DMS153 treated with DMSO at 0.1 percent for 48 hours (cell line): ENCODE measurements around the gene VSTM2B.
"Not testable (repeated sequence)": the region's sequence is repeated elsewhere in the genome, so short reads cannot be mapped to it uniquely, and the experiment has no call there.

Source experiments
- DNase-seq: peaks from one replicate; lab custom pipeline; 2025; ENCODE audit not compliant: unreplicated experiment; lab: John Stamatoyannopoulos, UW

The VSTM2B gene

DNA sequence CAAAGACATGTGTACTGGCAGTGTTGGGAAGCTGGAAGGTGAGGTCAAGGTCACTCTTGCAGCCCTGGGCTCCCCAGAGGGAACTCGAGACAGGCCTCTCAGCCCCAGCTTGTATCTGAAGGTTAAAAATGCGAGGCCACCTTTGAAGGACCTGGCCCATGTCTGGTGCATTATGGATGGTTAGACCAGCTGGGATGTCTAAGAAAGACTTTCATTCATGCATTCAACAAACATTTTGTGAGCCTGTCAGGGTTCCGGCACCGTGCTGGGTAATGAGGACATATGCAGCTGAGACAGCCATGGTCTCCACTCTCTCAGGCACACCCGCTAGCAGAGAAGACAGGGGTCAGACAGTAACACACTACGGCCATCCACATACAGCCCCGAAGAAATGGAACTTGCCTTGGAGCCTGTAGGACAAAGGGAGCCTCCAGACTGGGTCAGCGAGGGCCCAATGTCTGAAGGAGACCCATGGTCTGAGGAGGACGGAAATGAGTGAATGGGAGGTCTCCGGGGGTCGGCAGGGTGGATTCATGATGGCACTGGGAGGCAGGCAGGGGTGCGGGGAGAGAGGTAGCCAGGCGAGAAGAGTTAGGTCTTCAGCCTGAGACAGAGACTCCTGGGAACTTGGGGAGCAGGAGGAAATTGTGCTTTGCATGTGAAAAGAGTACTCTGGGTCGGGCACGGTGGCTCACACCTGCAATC, 19.0 kb downstream of the VSTM2B start:
- DNase-seq = no peak

GRCh38 chr19:29545447-29545846, 19.7 kb downstream of the VSTM2B start:
- DNase-seq = not testable (repeated sequence)

- DNase-seq = no peak
Observed at GRCh38 chr19:29545866-29546582, 20.2 kb downstream of the VSTM2B start.

- DNase-seq = no peak
Observed at GRCh38 chr19:29546583-29547190, 20.9 kb downstream of the VSTM2B start.

DNA sequence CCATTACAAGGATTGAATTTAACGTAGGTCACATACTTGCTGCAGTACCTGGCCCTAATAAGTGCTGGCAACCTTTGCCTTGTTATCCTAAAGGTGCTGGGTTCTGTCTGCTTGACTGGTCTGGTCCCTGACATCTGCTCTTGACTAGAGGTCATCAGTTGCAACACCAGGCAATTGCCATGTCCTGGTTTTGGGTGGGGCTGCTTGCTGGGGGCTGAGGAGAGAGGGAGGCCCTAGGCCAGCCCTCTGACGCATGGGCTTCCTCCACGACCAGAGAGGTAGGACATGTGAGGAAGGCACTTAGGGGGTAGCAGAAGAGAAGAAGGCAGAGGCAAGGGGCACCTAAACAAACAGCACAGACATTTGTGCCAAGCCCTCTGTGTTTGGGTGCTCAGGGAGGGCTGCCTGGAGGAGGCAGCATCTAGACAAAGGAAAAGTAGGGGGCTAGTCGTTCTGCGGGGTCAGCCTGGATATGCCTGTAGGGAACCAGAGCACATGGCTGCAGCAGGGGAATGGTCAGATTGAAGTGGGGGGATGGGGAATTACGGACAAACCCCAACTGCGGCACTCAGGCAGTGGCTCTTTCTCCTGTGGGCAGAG, 21.7 kb downstream of the VSTM2B start:
- no peak for DNase-seq

DNA sequence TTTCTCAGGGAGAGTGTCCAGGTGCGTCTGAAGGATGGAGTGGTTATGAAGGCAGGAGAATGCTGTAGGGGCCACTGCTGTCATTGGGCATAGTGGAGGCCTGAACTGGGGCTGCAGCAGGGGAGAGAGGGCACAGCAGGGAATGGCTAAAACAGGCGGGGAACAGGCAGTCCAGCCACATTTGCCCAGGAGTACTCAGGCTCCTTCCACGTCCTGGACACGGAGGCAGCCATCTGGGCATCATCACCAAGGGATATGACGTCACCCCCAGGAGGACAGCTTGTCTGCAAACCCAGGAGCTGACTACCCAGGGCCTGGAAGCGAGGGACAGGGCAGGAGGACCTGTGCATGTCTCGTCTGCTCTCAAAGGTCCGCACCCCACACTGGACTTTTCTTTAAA, 22.2 kb downstream of the VSTM2B start:
- no peak for DNase-seq

- no peak for DNase-seq
Observed at GRCh38 chr19:29548483-29549085, 22.8 kb downstream of the VSTM2B start.

- no peak for DNase-seq
Observed at GRCh38 chr19:29549105-29550070, 23.6 kb downstream of the VSTM2B start.

GRCh38 chr19:29550896-29551295, 25.1 kb downstream of the VSTM2B start:
- DNase-seq = no peak

DNA sequence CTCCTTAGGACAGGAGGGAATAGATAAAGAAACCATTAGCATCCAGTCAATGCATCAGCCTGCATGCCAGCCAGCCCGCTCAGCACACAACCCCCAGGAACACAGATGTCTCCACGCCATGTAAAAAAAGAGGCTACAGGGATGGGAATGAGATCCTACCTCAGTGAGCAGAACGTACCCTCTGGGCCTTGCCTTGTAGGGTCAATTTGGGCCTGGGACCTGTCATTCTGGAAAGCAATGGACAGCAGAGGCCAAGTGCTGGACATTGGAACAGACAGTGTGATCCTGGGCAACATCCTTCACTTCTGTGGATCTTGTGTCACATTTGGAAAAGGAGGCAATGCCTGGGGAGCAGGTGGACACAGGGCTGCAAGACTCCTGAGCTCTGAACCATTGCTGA, 26.0 kb downstream of the VSTM2B start:
- no peak for DNase-seq

DNA sequence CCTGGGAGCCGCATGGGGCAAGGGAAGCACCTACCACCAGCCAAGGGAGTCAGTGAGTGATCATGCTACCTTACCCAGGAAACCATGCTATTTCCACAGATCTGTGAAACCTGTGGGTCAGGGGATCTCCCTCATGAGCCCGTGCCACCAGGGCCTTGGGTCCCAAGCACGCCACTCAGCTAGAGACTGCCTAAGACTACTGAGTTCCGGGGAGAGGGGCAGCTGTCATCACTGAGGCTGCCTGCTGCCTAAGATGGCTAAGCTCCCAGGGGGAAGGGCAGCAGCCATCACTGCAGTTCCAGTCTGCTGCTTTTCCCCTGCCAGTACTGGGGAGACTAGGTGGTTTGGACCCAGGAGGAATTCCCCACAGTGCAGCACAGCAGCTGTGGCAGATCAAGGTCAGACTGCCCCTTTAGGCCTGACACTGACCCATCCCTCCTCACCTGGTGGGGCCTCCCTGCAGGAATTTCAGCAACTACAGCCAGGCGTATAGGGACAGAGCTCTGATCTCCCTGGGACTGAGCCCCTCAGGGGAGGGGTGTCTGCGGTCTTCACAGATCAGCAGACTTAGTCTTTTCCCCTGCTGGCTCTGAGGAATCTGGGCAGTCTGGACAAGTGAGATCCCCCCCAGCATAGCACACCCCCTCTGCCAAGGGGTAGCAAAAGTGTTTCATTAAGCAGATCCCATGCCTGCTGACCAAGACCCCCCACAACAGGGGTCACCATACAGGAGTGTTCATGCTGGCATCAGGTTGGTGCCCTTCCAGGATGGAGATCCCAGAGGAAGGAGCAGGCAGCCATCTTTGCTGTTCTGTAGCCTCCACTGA, 26.9 kb downstream of the VSTM2B start:
- DNase-seq = no peak

DNA sequence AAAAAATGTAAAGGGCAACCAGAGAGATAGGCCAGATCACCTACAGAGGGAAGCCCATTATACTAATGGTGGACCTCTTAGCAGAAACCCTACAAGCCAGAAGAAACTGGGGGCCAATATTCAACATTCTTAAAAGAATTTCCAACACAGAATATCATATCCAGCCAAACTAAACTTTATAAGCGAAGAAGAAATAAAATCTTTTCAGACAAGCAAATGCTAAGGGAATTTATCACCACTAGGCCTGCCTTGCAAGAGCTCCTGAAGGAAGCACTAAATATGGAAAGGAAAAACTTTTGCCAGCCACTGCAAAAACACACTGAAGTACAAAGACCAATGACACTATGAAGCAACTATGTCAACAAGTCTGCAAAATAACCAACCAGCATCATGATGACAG, 28.4 kb downstream of the VSTM2B start:
- DNase-seq = no peak

- DNase-seq = not testable (repeated sequence)
Observed at GRCh38 chr19:29559110-29559509, 33.3 kb downstream of the VSTM2B start.

GRCh38 chr19:29559743-29560142, 33.9 kb downstream of the VSTM2B start:
- no peak for DNase-seq

DNA sequence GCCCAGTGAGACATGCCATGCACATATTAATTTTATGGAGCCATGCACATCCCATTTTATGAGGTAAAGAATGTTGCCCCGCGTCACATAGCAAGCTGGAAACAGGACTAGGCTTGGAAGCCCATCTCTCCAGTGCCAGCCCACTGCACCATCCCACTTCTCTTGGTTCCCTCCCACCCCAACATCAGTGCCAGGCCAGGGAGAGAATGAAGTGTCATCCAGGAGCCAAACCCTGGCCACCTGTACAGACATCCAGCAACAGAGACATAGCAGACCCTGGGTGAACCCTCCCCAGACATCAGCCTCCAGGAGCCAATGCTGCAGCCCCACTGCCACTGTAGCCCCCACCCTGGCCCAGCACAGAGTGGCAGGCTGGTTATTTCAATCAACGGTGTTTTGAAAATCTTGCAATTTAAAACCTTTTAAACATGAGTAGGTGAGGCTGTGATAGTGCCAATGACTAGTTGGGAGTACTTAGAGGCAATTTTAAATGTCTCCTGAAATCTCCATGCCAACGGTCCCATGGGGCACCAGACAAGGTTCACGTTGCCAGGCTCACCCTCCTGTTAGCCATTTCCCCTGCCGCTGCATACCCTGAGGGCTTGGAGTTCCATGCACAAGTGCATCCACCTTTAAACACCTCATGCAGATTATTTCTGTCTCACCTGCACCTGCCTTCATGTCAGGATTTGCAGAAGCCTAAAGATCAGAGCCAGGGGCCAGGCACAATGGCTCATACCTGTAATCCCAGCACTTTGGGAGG, 34.7 kb downstream of the VSTM2B start:
- no peak for DNase-seq

DNA sequence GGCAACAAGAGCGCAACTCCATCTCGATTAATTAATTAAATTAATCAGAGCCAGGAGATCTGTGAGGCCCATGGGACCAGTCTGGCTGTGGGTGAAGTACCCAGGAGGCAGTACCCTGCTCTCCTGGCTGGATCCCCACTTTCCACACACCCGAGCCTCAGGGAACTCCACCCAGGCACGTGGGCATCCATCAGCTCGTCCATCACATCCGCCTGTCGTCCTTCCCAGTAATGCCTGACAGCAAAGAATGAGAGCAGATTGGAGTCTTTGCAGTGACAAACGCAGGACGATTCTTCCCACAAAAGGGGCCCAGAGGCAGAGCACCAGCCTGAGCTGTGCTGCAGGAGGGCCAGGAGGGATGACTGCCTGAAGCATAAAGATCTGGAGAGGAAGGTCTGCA, 35.8 kb downstream of the VSTM2B start:
- DNase-seq = no peak

DNA sequence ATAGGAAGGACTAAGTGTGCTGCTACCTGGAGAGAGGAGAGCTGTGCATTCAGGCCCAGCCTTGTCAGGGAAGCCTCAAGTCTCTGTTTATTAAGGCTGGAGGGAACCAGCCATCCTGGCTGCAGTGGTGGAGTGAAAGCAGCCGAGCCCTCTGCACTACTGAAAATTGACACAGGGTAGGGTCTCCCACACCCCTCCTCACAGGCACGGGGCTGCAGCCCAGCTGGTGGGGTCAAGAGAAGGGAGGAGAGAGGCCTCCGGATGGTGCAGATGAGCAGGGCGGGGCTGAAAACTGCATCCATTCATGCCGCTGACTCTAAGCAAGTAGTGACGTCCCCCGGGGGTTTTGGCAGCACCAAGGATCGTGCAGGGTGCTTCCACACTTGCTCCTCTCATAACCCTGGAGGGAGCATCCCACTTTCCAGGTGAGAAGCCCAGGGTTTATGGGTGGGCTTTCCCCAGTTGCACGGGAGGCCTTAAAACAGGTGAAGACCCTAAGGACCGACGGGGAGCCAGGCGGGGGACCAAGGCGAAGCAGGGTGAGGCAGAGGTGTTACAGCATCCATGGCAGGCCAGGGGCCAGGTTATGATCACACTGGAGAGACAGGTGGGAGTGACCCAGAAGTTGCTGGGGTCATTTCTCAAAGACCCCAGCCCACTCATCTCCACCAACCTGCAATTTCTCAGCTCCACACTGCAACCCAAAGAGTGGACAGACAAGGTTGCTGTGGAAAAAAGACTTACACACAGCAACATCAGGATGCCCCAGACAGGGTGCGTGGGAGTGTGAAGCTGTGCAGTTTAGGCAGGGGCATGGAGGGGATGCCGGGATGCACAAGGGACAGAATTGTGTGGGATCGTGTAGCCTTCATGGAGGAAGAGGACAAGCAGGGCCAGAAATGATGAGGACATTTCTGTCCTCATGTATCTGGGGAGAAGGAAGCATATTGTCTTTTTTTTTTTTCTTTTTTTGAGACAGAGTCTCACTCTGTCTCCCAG, 36.8 kb downstream of the VSTM2B start:
- DNase-seq = no peak
